Spleen (tissue), 11 donors: ENCODE results near the gene SLC37A2. TPM values are rescaled to one million over a fixed set of nuclear protein-coding genes. Genes with fewer than 3 reads are reported as not detected.

Experiments
- DNase-seq: peaks from one replicate; pipeline ENCODE4 v3.0.0-alpha.2; 2020
- H3K27ac ChIP-seq, 8 donors: fragments of 200-600 bp; sonication (generic) in 7 of 8; 1 replicate in 4 of 8; 2 replicates in 4 of 8; pipeline versions ENCODE4 v1.5.0 to v1.8.0; 2016 to 2021; ENCODE audit warnings: inconsistent platforms in 4 of 8, mild to moderate bottlenecking in 4 of 8, moderate library complexity in 1 of 8
- H3K27me3 ChIP-seq, 7 donors: fragments of 200-600 bp; sonication (generic) in 6 of 7; replicated peaks in 1 of 7; 1 replicate in 4 of 7; 2 replicates in 3 of 7; pipeline versions ENCODE4 v1.5.0 to v1.8.0; 2016 to 2021; ENCODE audit warnings: inconsistent platforms in 3 of 7, mild to moderate bottlenecking in 1 of 7
- H3K36me3 ChIP-seq, 6 donors: fragments of 200-600 bp; sonication (generic) in 5 of 6; 1 replicate in 4 of 6; 2 replicates in 2 of 6; pipeline versions ENCODE4 v1.5.0 to v1.8.0; 2016 to 2021; ENCODE audit warnings: inconsistent platforms in 2 of 6
- H3K4me1 ChIP-seq, 6 donors: fragments of 200-600 bp; sonication (generic) in 5 of 6; 1 replicate in 3 of 6; 2 replicates in 3 of 6; pipeline versions ENCODE4 v1.5.0 to v1.8.0; 2016 to 2021; ENCODE audit warnings: inconsistent platforms in 3 of 6
- H3K4me3 ChIP-seq, 8 donors: fragments of 200-600 bp; sonication (generic) in 7 of 8; 1 replicate in 4 of 8; 2 replicates in 4 of 8; pipeline versions ENCODE4 v1.5.0 to v1.8.0; 2016 to 2021; ENCODE audit warnings: inconsistent platforms in 4 of 8, mild to moderate bottlenecking in 4 of 8, moderate library complexity in 2 of 8
- H3K9me3 ChIP-seq, 8 donors: fragments of 200-600 bp; sonication (generic) in 7 of 8; 1 replicate in 4 of 8; 2 replicates in 4 of 8; pipeline versions ENCODE4 v1.5.0 to v1.8.0; 2016 to 2021; ENCODE audit warnings: inconsistent platforms in 4 of 8
- POLR2A ChIP-seq, 3 donors: fragments of 450-650 bp; IDR thresholded peaks; one replicate each; pipeline ENCODE4 v1.5.1; 2017; ENCODE audit warnings: antibody characterized with exemption in 3 of 3, mild to moderate bottlenecking in 1 of 3
- POLR2AphosphoS5 ChIP-seq, 3 donors: sonication (generic); formaldehyde crosslinking; IDR thresholded peaks; one replicate each; pipeline ENCODE4 v1.5.1; 2017; ENCODE audit warnings: antibody characterized with exemption in 3 of 3
- WGBS, 5 donors: extraction: QIAGEN DNeasy Blood & Tissue Kit in 3 of 5; methylation state at CpG; one replicate each; pipeline versions ENCODE4 v1.1.5 to v1.1.7; 2013 to 2018; 5-methylcytosine and 5-hydroxymethylcytosine counted together
- intact Hi-C: fragments of 100-400 bp; cut with DNase I; formaldehyde crosslinking; loops from one replicate; pipeline ENCODE4 v1.15.0; 2023; ENCODE audit warnings: low total_unique reads
- polyA plus RNA-seq, 3 donors: library from polyadenylated mRNA; stranded (reverse); fragments of 200-250 nt; gene quantifications; one replicate each; pipeline ENCODE4 v1.2.1, GENCODE V29; 2013
- total RNA-seq, 7 donors: library from RNA; depleted of rRNA in 3 of 7; stranded (reverse); fragments of >200 nt in 3 of 7; fragmentation: NEBNext Ultra II Directional in 4 of 7; extraction: Animal tissue kit (Norgen Biotek cat#: 25700) in 4 of 7; gene quantifications; one replicate each; pipeline versions ENCODE4 v1.1.0 to v1.2.1, GENCODE V29; 2016 to 2021
- TF ChIP-seq, protein P1 (sequence below), 11 experiments: fragments of 200-600 bp in 7 of 11; fragments of 450-650 bp in 4 of 11; sonication (generic) in 4 of 11; IDR thresholded peaks in 8 of 11; conservative IDR thresholded peaks in 3 of 11; 1 replicate in 7 of 11; 2 replicates in 4 of 11; pipeline versions ENCODE4 v1.4.0 to v1.8.0; 2016 to 2021; ENCODE audit warnings: antibody characterized with exemption in 11 of 11, inconsistent platforms in 4 of 11, mild to moderate bottlenecking in 1 of 11
- donor health status: healthy with polysubstance abuse.
- donor health status: DM: no; HTN: no; CAD: no; lungs with moderate emphysema.
- donor health status: DM: no; HTN: no; CAD: no.
- donor health status: Bipolar disorder and iron deficiency.
- donor health status: healthy.
- donor health status: DM: no; HTN: no; CAD: no.
- donor health status: DM: yes; HTN: yes; CAD: no.

Gene SLC37A2
- total and polyA plus RNA-seq, 10 donors, result 3.5 to 85.7 (median 48.2) TPM

DNA sequence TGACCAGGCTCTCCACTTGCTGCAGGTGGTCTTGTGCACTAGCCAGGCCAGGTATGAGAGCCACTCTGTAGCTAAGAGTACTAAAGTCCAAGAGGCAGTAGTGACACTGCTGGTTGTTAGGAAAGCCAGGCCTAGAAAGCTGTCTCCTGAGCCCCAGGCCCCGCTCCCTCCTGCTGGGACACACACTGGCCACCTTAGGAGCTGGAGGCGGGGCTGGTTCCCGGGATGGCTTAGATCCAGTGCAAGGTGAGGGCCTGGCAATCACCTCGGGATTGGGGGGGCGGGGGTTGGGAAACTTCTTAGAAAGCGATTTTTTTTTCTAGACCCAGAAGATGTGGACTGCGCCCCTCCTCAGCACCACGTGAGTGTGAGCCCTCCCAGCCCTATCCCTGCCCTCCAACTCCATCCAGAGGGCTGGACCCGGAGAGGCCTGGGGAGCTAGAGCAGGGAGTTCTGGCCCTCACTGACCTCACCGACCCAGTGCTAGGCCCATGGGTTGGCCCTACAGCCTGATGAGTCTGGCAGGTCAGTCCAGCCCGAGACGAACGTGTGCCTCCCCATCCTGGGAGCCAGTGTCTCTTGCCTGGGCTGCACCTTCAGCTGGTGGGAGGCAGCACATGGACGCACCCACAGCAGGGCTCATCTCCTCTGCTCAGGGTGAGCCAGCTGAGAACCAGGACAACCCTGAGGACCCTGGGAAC, 18.1 kb downstream of the SLC37A2 start:
- peaks cover 0 to 83% (median 0%) of the 10 kb centered on the region in 6 donors for H3K36me3 ChIP-seq

DNA sequence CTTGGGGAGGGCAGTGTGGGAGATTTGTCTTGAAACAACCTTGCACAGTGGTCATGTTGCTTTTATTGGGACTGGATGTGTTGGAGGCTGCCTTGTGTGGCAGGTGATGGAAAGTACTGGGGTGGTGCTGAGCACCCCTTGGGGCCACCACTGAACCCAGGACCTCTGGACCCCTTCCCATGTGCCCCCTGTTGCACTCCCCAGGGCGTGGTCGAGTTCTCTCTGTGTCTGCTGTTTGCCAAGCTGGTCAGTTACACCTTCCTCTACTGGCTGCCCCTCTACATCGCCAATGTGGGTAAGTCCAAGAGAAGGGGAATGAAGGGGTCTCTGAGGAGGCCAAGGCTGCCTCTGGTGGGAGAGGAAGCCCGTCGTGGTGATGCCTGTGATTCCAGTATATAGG, 18.9 kb downstream of the SLC37A2 start:
- Histone ChIP-seq H3K9me3 (no peaks in the 10 kb centered on the region), H3K27me3 (peaks cover 0 to 3% (median 0%) of the 10 kb centered on the region in 7 donors), H3K36me3 (peaks cover 0 to 85% (median 0%) of the 10 kb centered on the region in 6 donors), H3K4me1 (peaks cover 0 to 22% (median 0%) of the 10 kb centered on the region in 6 donors), H3K27ac (peak overlapping the region in 2 of 8 donors; percentile 62 to 76), H3K4me3 (no peak overlapping the region)
- TF ChIP-seq POLR2AphosphoS5 (IDR thresholded peaks at IDR 0.05) (no peak), POLR2A (IDR thresholded peaks at IDR 0.05) (no peak)
- TF ChIP-seq, protein P1, sequence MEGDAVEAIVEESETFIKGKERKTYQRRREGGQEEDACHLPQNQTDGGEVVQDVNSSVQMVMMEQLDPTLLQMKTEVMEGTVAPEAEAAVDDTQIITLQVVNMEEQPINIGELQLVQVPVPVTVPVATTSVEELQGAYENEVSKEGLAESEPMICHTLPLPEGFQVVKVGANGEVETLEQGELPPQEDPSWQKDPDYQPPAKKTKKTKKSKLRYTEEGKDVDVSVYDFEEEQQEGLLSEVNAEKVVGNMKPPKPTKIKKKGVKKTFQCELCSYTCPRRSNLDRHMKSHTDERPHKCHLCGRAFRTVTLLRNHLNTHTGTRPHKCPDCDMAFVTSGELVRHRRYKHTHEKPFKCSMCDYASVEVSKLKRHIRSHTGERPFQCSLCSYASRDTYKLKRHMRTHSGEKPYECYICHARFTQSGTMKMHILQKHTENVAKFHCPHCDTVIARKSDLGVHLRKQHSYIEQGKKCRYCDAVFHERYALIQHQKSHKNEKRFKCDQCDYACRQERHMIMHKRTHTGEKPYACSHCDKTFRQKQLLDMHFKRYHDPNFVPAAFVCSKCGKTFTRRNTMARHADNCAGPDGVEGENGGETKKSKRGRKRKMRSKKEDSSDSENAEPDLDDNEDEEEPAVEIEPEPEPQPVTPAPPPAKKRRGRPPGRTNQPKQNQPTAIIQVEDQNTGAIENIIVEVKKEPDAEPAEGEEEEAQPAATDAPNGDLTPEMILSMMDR (IDR thresholded peaks at IDR 0.05 in 8 of 11, conservative IDR thresholded peaks at IDR 0.05 in 3 of 11), result no peak
- intact Hi-C loops, result no loop called here
- no peak for DNase-seq
- 86 to 94% (median 90%) methylated on average over 5 of the region's 5 CpGs for WGBS, 5 donors

More for the DNA sequence above, 18.1 kb downstream of the SLC37A2 start:
- no peak for DNase-seq
- Histone ChIP-seq H3K4me3 (no peak overlapping the region), H3K4me1 (peaks cover 0 to 30% (median 1%) of the 10 kb centered on the region in 6 donors), H3K27ac (no peak overlapping the region), H3K9me3 (no peaks in the 10 kb centered on the region), H3K27me3 (peaks cover 0 to 3% (median 0%) of the 10 kb centered on the region in 7 donors)
- TF ChIP-seq, protein P1 (IDR thresholded peaks at IDR 0.05 in 8 of 11, conservative IDR thresholded peaks at IDR 0.05 in 3 of 11), result no peak
- intact Hi-C loops, result no loop called here
- 75 to 93% (median 80%) methylated on average over 1 to 14 of the region's 14 CpGs for WGBS, 5 donors

DNA sequence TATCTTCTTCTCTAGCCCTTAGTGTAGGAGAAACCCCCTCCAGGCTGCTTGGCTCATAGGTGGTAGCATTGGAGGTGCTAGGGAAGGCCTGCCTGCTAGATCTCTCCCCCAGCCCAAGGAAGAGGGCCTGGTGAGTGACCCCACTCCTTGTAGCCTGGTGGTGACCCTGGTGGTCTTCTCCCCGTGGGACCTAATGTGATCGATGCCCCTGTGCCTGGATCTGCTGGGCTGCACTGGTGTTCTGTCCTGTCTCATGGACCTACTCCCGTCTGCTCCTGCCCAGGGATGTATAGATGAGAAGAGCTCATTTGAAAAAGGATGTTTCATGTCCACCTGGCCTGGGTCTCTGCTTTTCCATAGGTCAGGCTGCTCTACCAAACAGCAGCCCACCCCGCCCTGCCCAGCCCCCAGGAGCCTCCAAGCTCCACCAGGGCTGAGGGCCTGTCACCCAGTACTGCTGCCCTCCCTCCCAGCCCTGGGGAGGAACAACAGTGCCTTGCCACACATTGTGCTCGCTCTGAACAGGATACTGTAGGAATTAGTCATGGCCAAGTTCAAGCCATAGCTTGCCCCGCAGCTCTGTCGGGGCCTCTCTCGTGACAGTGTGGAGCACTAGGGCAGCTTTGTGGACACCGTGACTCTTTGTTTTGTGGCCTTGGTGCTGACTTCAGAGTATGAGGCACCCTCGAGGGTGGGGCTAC, 19.7 kb downstream of the SLC37A2 start:
- Histone ChIP-seq H3K27ac (peak overlapping the region in 6 of 8 donors; percentile 54 to 76 (median 58)), H3K9me3 (no peaks in the 10 kb centered on the region), H3K4me3 (no peak overlapping the region), H3K36me3 (peaks cover 0 to 80% (median 0%) of the 10 kb centered on the region in 6 donors), H3K27me3 (peaks cover 0 to 3% (median 0%) of the 10 kb centered on the region in 7 donors), H3K4me1 (peaks cover 0 to 18% (median 0%) of the 10 kb centered on the region in 6 donors)
- no peak for DNase-seq
- intact Hi-C loops, result no loop called here
- TF ChIP-seq POLR2A (IDR thresholded peaks at IDR 0.05) (no peak), POLR2AphosphoS5 (IDR thresholded peaks at IDR 0.05) (peak in 1 of 3 donors; percentile 57)
- TF ChIP-seq, protein P1 (IDR thresholded peaks at IDR 0.05 in 8 of 11, conservative IDR thresholded peaks at IDR 0.05 in 3 of 11), result no peak
- WGBS, 5 donors, result 69 to 81% (median 80%) methylated on average over 10 of the region's 10 CpGs
